Endodermal cell (in vitro differentiated cells): ENCODE data around the gene KCTD8. TPM values are rescaled to one million over a fixed set of nuclear protein-coding genes. Genes with fewer than 3 reads are reported as not detected.
A peak's percentile ranks its signal among the peaks of the same experiment; 100 is the strongest.

Experiments
- DNase-seq: peaks from one replicate; pipeline ENCODE4 v3.0.0-alpha.2; 2017
- H3K27ac ChIP-seq: 2 replicates; pipeline ENCODE4 v1.5.1; 2013; ENCODE audit warnings: mild to moderate bottlenecking, low read depth, low read length, moderate library complexity
- H3K27me3 ChIP-seq: 2 replicates; pipeline ENCODE4 v1.6.1; 2013; ENCODE audit warnings: mild to moderate bottlenecking, low read length, moderate library complexity; ENCODE audit not compliant: insufficient read depth, control insufficient read depth, poor library complexity, severe bottlenecking
- H3K36me3 ChIP-seq: 2 replicates; pipeline ENCODE4 v1.7.0; 2013; ENCODE audit warnings: mild to moderate bottlenecking, low read length, moderate library complexity; ENCODE audit not compliant: control insufficient read depth, insufficient read depth
- H3K4me1 ChIP-seq: one replicate; pipeline ENCODE4 v1.7.0; 2013; ENCODE audit warnings: low read length; ENCODE audit not compliant: control insufficient read depth, insufficient read depth
- H3K4me3 ChIP-seq: 2 replicates; pipeline ENCODE4 v1.5.1; 2013; ENCODE audit warnings: mild to moderate bottlenecking, low read length, moderate library complexity
- H3K9ac ChIP-seq: 2 replicates; pipeline ENCODE4 v1.6.1; 2013; ENCODE audit warnings: mild to moderate bottlenecking, low read length, moderate library complexity; ENCODE audit not compliant: poor library complexity, severe bottlenecking; ENCODE audit errors: extremely low read depth
- H3K9me3 ChIP-seq: 2 replicates; pipeline ENCODE4 v1.6.1; 2013; ENCODE audit warnings: mild to moderate bottlenecking, low read length, moderate library complexity; ENCODE audit not compliant: control insufficient read depth
- H3K27ac Mint-ChIP-seq: 2 replicates; pipeline ENCODE4 v1.8.0; 2020; ENCODE audit warnings: mixed read lengths
- H3K27me3 Mint-ChIP-seq: 2 replicates; pipeline ENCODE4 v1.8.0; 2021; ENCODE audit warnings: mild to moderate bottlenecking, mixed read lengths; ENCODE audit not compliant: insufficient read depth
- H3K36me3 Mint-ChIP-seq: 2 replicates; pipeline ENCODE4 v1.8.0; 2020; ENCODE audit warnings: low read depth, mixed read lengths
- H3K4me1 Mint-ChIP-seq: 2 replicates; pipeline ENCODE4 v1.8.0; 2020; ENCODE audit warnings: mixed read lengths
- H3K4me3 Mint-ChIP-seq: 2 replicates; pipeline ENCODE4 v1.8.0; 2020; ENCODE audit warnings: mild to moderate bottlenecking, moderate library complexity, mixed read lengths
- H3K9me3 Mint-ChIP-seq: 2 replicates; pipeline ENCODE4 v1.8.0; 2020; ENCODE audit warnings: mild to moderate bottlenecking, mixed read lengths
- CTCF ChIP-seq: fragments of 200-600 bp; sonication (generic); conservative IDR thresholded peaks from 2 replicates; pipeline ENCODE4 v1.5.0; 2021; ENCODE audit warnings: antibody characterized with exemption, mild to moderate bottlenecking
- WGBS, 2 experiments: methylation state at CpG; one replicate each; pipeline versions ENCODE4 v1.1.5 to v1.1.7; 2013; ENCODE audit warnings: missing lambda C conversion rate in 2 of 2, mixed read lengths in 1 of 2; ENCODE audit not compliant: insufficient coverage in 1 of 2, insufficient read length in 1 of 2; 5-methylcytosine and 5-hydroxymethylcytosine counted together
- long read RNA-seq, 4 experiments: library from polyadenylated mRNA in 2 of 4; library from RNA in 1 of 4; library from capped mRNA in 1 of 4; stranded (forward) in 3 of 4; unstranded in 1 of 4; transcript quantifications; one replicate each; pipeline ENCODE4 v2.0.0, GENCODE V29; 2020 to 2021; ENCODE audit warnings: inconsistent platforms in 1 of 4
- polyA plus RNA-seq, 2 experiments: library from polyadenylated mRNA; stranded (reverse); fragments of 50-300 nt; gene quantifications; one replicate each; pipeline ENCODE4 v1.2.3, GENCODE V29; 2013
- total RNA-seq, 2 donors: library from RNA; stranded (reverse); fragmentation: NEBNext Ultra II Directional in 1 of 2; extraction: Animal tissue kit (Norgen Biotek cat#: 25700) in 1 of 2; gene quantifications; 2 replicates in 1 of 2; 3 replicates in 1 of 2; pipeline ENCODE4 v1.2.1, GENCODE V29; 2021

The KCTD8 gene
- total RNA-seq, result 1 to 10 TPM in 1 of 2 donors, under 1 TPM in 1; 0.88 to 1.2 TPM
- polyA plus RNA-seq (2013, experiment 1 of 2), result 0.39 TPM
- 0.70 TPM for polyA plus RNA-seq (2013, experiment 2 of 2)
- long read RNA-seq, experiment 1, partial matches to known transcripts, result 0 of 1 reads
- long read RNA-seq, experiment 1, other reads (novel, unspliced or antisense), result 0 of 1 reads
- long read RNA-seq, experiment 2, result 0 reads
- long read RNA-seq, experiment 3, result 0 reads
- long read RNA-seq, experiment 4, result 0 reads

- Histone ChIP-seq H3K9me3 (no peaks in the 10 kb centered on the region), H3K4me3 (peak within 1 kb of the TSS; percentile 83), H3K27me3 (peaks cover 67% of the 10 kb centered on the region), H3K4me1 (no peaks in the 10 kb centered on the region), H3K27ac (peak within 1 kb of the TSS; percentile 30), H3K9ac (peak within 1 kb of the TSS; percentile 45), H3K36me3 (no peaks in the 10 kb centered on the region)
- 1 to 10% methylated on average over 8 to 74 of the region's 74 CpGs for WGBS, 2 experiments
- Mint-ChIP-seq H3K9me3 (no peaks in the 10 kb centered on the region), H3K4me3 (peak within 1 kb of the TSS; percentile 62), H3K27ac (peak within 1 kb of the TSS; percentile 30), H3K4me1 (peaks cover 17% of the 10 kb centered on the region), H3K27me3 (peaks cover 64% of the 10 kb centered on the region), H3K36me3 (no peaks in the 10 kb centered on the region)
- peak; percentile 99 for DNase-seq
- TF ChIP-seq CTCF, result peak; percentile 93
Observed at GRCh38 chr4:44448521-44449461, at the start of gene KCTD8. Gene KCTD8 (minus strand): TSS chr4:44448809.

DNA sequence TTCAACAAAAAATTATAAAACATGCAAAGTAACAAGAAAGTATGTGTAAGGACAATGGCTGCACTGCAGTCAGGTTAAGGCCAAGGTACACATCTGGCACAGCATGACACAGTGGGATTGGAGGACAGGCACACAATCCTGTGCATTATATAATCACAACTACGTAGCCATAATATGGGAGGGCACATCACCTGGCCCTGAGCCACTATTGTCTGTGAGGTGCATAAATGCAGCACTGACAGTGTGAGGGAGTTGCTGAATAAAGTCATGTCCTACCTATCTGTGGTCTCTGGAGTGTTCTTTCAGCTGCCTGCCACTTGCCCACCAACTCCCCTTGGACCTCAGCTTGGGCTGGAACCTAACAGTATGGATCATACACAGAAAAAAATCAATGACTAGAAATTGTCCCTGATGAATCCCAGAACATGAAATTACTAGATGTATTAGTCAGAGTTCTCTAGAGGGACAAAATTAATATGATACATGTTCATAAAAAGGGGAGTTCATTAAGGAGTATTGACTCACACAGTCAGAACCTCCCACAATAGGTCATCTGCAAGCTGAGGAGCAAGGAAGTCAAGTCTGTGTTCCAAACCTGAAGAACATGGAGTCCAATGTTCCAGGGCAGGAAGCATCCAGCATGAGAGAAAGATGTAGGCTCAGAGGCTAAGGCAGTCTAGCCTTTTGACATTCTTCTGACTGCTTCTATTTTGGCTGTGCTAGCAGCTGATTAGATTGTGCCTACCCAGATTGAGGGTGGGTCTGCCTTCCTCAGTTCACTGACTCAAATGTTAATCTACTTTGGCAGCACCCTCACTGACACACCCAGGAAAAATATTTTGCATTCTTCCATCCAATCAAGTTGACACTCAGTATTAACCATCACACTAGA, 46.4 kb upstream of the KCTD8 start:
- Mint-ChIP-seq H3K4me1 (no peaks in the 10 kb centered on the region), H3K27me3 (no peaks in the 10 kb centered on the region), H3K4me3 (no peak overlapping the region), H3K27ac (no peak overlapping the region), H3K36me3 (no peaks in the 10 kb centered on the region), H3K9me3 (peaks cover 7% of the 10 kb centered on the region)
- no peak for TF ChIP-seq CTCF
- no peak for DNase-seq
- no peaks in the 10 kb centered on the region for H3K9me3 ChIP-seq
- H3K27me3 ChIP-seq, result no peaks in the 10 kb centered on the region
- H3K27ac ChIP-seq, result no peak overlapping the region
- H3K9ac ChIP-seq, result no peak overlapping the region
- H3K36me3 ChIP-seq, result no peaks in the 10 kb centered on the region
- H3K4me1 ChIP-seq, result no peaks in the 10 kb centered on the region
- WGBS, 2 experiments, result 0% methylated on average over 1 of the region's 1 CpG; no CpG with 5 or more reads in 1 of the 2 experiments
- H3K4me3 ChIP-seq, result no peak overlapping the region

DNA sequence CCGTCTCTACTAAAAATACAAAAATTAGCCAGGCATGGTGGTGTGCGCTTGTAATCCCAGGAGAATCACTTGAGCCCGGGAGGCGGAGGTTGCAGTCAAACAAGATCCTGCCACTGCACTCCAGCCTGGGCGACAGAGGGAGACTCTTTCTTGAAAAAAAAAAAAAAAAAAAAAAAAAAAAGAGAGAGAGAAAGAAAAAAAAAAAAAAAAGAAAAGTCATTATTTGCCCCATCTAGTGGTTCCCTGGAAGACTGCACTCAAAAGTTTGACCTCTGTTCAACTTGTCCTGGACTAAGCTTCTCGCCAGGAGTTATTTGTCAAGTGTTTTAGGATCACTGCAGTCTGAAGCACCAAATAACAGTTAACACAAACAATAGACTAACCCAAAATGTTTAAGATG, 45.3 kb upstream of the KCTD8 start:
- Histone ChIP-seq H3K4me1 (no peaks in the 10 kb centered on the region), H3K9ac (no peak overlapping the region), H3K4me3 (no peak overlapping the region), H3K27me3 (no peaks in the 10 kb centered on the region), H3K36me3 (no peaks in the 10 kb centered on the region), H3K27ac (no peak overlapping the region), H3K9me3 (no peaks in the 10 kb centered on the region)
- TF ChIP-seq CTCF, result peak; percentile 73
- Mint-ChIP-seq H3K4me1 (no peaks in the 10 kb centered on the region), H3K27me3 (no peaks in the 10 kb centered on the region), H3K9me3 (peaks cover 7% of the 10 kb centered on the region), H3K36me3 (no peaks in the 10 kb centered on the region), H3K27ac (no peak overlapping the region), H3K4me3 (no peak overlapping the region)
- 65 to 77% methylated on average over 3 to 5 of the region's 6 CpGs for WGBS, 2 experiments
- peak; percentile 59 for DNase-seq
